IMR-90 (cell line): Measurements from ENCODE around the gene CLEC17A.

Source experiments
- FOS ChIP-seq: fragments of 150-350 bp; IDR thresholded peaks from 2 replicates; pipeline ENCODE4 v1.6.1; 2016; ENCODE audit warnings: low read depth, low read length
- MXI1 ChIP-seq: IDR thresholded peaks from 2 replicates; pipeline ENCODE4 v1.6.1; 2012; ENCODE audit warnings: low read depth, mild to moderate bottlenecking, low read length, moderate library complexity, borderline replicate concordance
- POLR2A ChIP-seq: IDR thresholded peaks from 2 replicates; pipeline ENCODE4 v1.6.1; 2012; ENCODE audit warnings: mild to moderate bottlenecking, low read depth, low read length
- RAD21 ChIP-seq: IDR thresholded peaks from 2 replicates; pipeline ENCODE4 v1.6.1; 2012; ENCODE audit warnings: low read length, improper control_type of control experiment
- TF ChIP-seq, protein P1 (sequence below): conservative IDR thresholded peaks from 2 replicates; pipeline ENCODE4 v1.5.1; 2012; ENCODE audit warnings: mild to moderate bottlenecking, low read depth, low read length, improper control_type of control experiment
- TF ChIP-seq, protein P2 (sequence below): fragments of 150-350 bp; IDR thresholded peaks from 2 replicates; pipeline ENCODE4 v1.6.1; 2016; ENCODE audit warnings: low read depth, mild to moderate bottlenecking, low read length, moderate library complexity, borderline replicate concordance

DNA sequence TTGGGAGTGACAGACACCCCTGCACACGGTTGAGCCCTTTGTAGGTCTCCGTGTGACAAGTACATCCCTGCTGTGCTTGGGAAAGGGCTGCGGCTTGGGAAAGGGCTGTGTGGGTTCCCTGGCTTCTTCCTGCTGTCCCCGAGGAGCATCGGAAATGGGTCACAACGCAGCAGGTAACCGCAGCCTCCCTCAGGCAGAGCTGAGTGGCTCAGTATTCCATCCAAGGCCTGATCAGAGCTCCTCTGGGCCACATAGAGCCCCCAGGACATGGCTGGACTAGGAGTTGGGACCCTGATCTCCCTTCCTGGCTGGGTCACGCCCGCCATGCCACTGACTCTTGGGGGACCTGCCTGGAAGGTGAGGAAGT is 37.2 kb upstream of the CLEC17A start:
- TF ChIP-seq, protein P1, sequence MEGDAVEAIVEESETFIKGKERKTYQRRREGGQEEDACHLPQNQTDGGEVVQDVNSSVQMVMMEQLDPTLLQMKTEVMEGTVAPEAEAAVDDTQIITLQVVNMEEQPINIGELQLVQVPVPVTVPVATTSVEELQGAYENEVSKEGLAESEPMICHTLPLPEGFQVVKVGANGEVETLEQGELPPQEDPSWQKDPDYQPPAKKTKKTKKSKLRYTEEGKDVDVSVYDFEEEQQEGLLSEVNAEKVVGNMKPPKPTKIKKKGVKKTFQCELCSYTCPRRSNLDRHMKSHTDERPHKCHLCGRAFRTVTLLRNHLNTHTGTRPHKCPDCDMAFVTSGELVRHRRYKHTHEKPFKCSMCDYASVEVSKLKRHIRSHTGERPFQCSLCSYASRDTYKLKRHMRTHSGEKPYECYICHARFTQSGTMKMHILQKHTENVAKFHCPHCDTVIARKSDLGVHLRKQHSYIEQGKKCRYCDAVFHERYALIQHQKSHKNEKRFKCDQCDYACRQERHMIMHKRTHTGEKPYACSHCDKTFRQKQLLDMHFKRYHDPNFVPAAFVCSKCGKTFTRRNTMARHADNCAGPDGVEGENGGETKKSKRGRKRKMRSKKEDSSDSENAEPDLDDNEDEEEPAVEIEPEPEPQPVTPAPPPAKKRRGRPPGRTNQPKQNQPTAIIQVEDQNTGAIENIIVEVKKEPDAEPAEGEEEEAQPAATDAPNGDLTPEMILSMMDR = no peak
- TF ChIP-seq FOS (no peak), MXI1 (no peak), RAD21 (no peak), POLR2A (no peak)
- TF ChIP-seq, protein P2, sequence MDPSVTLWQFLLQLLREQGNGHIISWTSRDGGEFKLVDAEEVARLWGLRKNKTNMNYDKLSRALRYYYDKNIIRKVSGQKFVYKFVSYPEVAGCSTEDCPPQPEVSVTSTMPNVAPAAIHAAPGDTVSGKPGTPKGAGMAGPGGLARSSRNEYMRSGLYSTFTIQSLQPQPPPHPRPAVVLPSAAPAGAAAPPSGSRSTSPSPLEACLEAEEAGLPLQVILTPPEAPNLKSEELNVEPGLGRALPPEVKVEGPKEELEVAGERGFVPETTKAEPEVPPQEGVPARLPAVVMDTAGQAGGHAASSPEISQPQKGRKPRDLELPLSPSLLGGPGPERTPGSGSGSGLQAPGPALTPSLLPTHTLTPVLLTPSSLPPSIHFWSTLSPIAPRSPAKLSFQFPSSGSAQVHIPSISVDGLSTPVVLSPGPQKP = no peak
